ENCODE results near the gene CAPN7.

CAPN7 gene

GRCh38 chr3:15276028-15276724 is 70.1 kb downstream of the CAPN7 start:
- ATAC-seq = no peak
- TF ChIP-seq POU6F1 (CRISPR knock-in tag; IDR thresholded peaks at IDR 0.05; ENCODE audit: borderline replicate concordance, low read depth) (no peak), ZNF8 (CRISPR knock-in tag; IDR thresholded peaks at IDR 0.05) (no peak), TOX (CRISPR knock-in tag; IDR thresholded peaks at IDR 0.05; ENCODE audit: borderline replicate concordance) (no peak), OSR1 (CRISPR knock-in tag; IDR thresholded peaks at IDR 0.05) (no peak), ZNF565 (CRISPR knock-in tag; conservative IDR thresholded peaks at IDR 0.05; ENCODE audit: low read depth) (no peak), PPARA (CRISPR knock-in tag; IDR thresholded peaks at IDR 0.05; ENCODE audit: borderline replicate concordance) (no peak), ESRRG (CRISPR knock-in tag; IDR thresholded peaks at IDR 0.05) (no peak), ARNTL (CRISPR knock-in tag; IDR thresholded peaks at IDR 0.05; ENCODE audit: borderline replicate concordance, low read depth) (no peak), ISL1 (CRISPR knock-in tag; IDR thresholded peaks at IDR 0.05) (no peak), ZC3H10 (CRISPR knock-in tag; IDR thresholded peaks at IDR 0.05) (no peak), PATZ1 (CRISPR knock-in tag; IDR thresholded peaks at IDR 0.05; ENCODE audit: borderline replicate concordance) (no peak), SNAI2 (CRISPR knock-in tag; IDR thresholded peaks at IDR 0.05) (no peak), ZFP3 (CRISPR knock-in tag; IDR thresholded peaks at IDR 0.05) (no peak), BACH2 (CRISPR knock-in tag; IDR thresholded peaks at IDR 0.05; ENCODE audit: borderline replicate concordance) (no peak), CSRNP3 (CRISPR knock-in tag; IDR thresholded peaks at IDR 0.05) (no peak), ZFP30 (CRISPR knock-in tag; IDR thresholded peaks at IDR 0.05) (no peak), GLIS3 (CRISPR knock-in tag; IDR thresholded peaks at IDR 0.05) (no peak)
- TF ChIP-seq, protein P1, sequence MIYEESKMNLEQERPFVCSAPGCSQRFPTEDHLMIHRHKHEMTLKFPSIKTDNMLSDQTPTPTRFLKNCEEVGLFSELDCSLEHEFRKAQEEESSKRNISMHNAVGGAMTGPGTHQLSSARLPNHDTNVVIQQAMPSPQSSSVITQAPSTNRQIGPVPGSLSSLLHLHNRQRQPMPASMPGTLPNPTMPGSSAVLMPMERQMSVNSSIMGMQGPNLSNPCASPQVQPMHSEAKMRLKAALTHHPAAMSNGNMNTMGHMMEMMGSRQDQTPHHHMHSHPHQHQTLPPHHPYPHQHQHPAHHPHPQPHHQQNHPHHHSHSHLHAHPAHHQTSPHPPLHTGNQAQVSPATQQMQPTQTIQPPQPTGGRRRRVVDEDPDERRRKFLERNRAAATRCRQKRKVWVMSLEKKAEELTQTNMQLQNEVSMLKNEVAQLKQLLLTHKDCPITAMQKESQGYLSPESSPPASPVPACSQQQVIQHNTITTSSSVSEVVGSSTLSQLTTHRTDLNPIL (CRISPR knock-in tag; IDR thresholded peaks at IDR 0.05; ENCODE audit: low read depth) = no peak

GRCh38 chr3:15277861-15278500 is 71.9 kb downstream of the CAPN7 start:
- TF ChIP-seq PPARA (CRISPR knock-in tag; IDR thresholded peaks at IDR 0.05; ENCODE audit: borderline replicate concordance) = no peak
- TF ChIP-seq BACH2 (CRISPR knock-in tag; IDR thresholded peaks at IDR 0.05; ENCODE audit: borderline replicate concordance) = no peak
- TF ChIP-seq ESRRG (CRISPR knock-in tag; IDR thresholded peaks at IDR 0.05) = no peak
- TF ChIP-seq ZFP30 (CRISPR knock-in tag; IDR thresholded peaks at IDR 0.05) = no peak
- ATAC-seq = no peak

- no peak for ATAC-seq
- no peak for TF ChIP-seq GLIS3 (CRISPR knock-in tag; IDR thresholded peaks at IDR 0.05)
- TF ChIP-seq ISL1 (CRISPR knock-in tag; IDR thresholded peaks at IDR 0.05) = no peak
- TF ChIP-seq ZNF70 (CRISPR knock-in tag; IDR thresholded peaks at IDR 0.05) = no peak
- TF ChIP-seq ZNF8 (CRISPR knock-in tag; IDR thresholded peaks at IDR 0.05) = no peak
- TF ChIP-seq TOX (CRISPR knock-in tag; IDR thresholded peaks at IDR 0.05; ENCODE audit: borderline replicate concordance) = no peak
- TF ChIP-seq ZFP3 (CRISPR knock-in tag; IDR thresholded peaks at IDR 0.05) = no peak
- TF ChIP-seq RARB (CRISPR knock-in tag; IDR thresholded peaks at IDR 0.05) = no peak
- TF ChIP-seq ZC3H10 (CRISPR knock-in tag; IDR thresholded peaks at IDR 0.05) = no peak
- no peak for TF ChIP-seq ZNF565 (CRISPR knock-in tag; conservative IDR thresholded peaks at IDR 0.05; ENCODE audit: low read depth)
- no peak for TF ChIP-seq ESRRG (CRISPR knock-in tag; IDR thresholded peaks at IDR 0.05)
- TF ChIP-seq TCF4 (CRISPR knock-in tag; IDR thresholded peaks at IDR 0.05; ENCODE audit: borderline replicate concordance) = no peak
- TF ChIP-seq ARNTL (CRISPR knock-in tag; IDR thresholded peaks at IDR 0.05; ENCODE audit: borderline replicate concordance, low read depth) = no peak
- TF ChIP-seq SNAI2 (CRISPR knock-in tag; IDR thresholded peaks at IDR 0.05) = no peak
- TF ChIP-seq POU6F1 (CRISPR knock-in tag; IDR thresholded peaks at IDR 0.05; ENCODE audit: borderline replicate concordance, low read depth) = no peak
- TF ChIP-seq PPARA (CRISPR knock-in tag; IDR thresholded peaks at IDR 0.05; ENCODE audit: borderline replicate concordance) = no peak
- TF ChIP-seq, protein P1 (CRISPR knock-in tag; IDR thresholded peaks at IDR 0.05; ENCODE audit: low read depth) = no peak
- no peak for TF ChIP-seq OSR1 (CRISPR knock-in tag; IDR thresholded peaks at IDR 0.05)
- TF ChIP-seq CSDC2 (CRISPR knock-in tag; IDR thresholded peaks at IDR 0.05) = no peak
- no peak for TF ChIP-seq BACH2 (CRISPR knock-in tag; IDR thresholded peaks at IDR 0.05; ENCODE audit: borderline replicate concordance)
These were observed 73.2 kb downstream of the CAPN7 start for GRCh38 chr3:15279205-15279604.

All from SK-N-SH treated with all-trans-retinoic acid at 6 μM for 48 hours (cell line).